H1 (cell line): Measurements from ENCODE around the gene CSRP3. TPM values are rescaled to one million over a fixed set of nuclear protein-coding genes. Genes with fewer than 3 reads are reported as not detected.

Experiments
- ASH2L ChIP-seq: fragments of 200-600, 300-600 bp; sonication (generic); IDR thresholded peaks from one replicate; pipeline ENCODE4 v1.7.1; 2017; ENCODE audit warnings: low read length
- CBX5 ChIP-seq: fragments of 300-800, 300-1000 bp; sonication (generic); IDR thresholded peaks from 2 replicates; pipeline ENCODE4 v1.7.1; 2016; ENCODE audit warnings: antibody characterized with exemption, low read length, low read depth
- CHD1 ChIP-seq: IDR thresholded peaks from 2 replicates; pipeline ENCODE4 v1.6.1; 2012; ENCODE audit warnings: low read depth, low read length, improper control_type of control experiment
- EGR1 ChIP-seq: IDR thresholded peaks from 2 replicates; pipeline ENCODE4 v1.6.1; 2011; ENCODE audit warnings: low read depth, low read length, borderline replicate concordance
- JUND ChIP-seq: IDR thresholded peaks from 2 replicates; pipeline ENCODE4 v1.6.1; 2011; ENCODE audit warnings: mild to moderate bottlenecking, improper control_type of control experiment, low read length
- SAP30 ChIP-seq: fragments of 300-600 bp; sonication (generic); IDR thresholded peaks from 2 replicates; pipeline ENCODE4 v1.7.1; 2012; ENCODE audit warnings: low read length, moderate library complexity, mild to moderate bottlenecking, inconsistent platforms; ENCODE audit not compliant: insufficient read depth, insufficient replicate concordance
- SRF ChIP-seq: IDR thresholded peaks from 2 replicates; pipeline ENCODE4 v1.6.1; 2011; ENCODE audit warnings: mild to moderate bottlenecking, low read depth, low read length, moderate library complexity
- YY1 ChIP-seq: IDR thresholded peaks from 2 replicates; pipeline ENCODE4 v1.6.1; 2011; ENCODE audit warnings: low read depth, mild to moderate bottlenecking, low read length
- ZNF274 ChIP-seq: IDR thresholded peaks from 2 replicates; pipeline ENCODE4 v1.7.0; 2012; ENCODE audit warnings: low read length, borderline replicate concordance; ENCODE audit errors: extremely low read depth
- polyA plus RNA-seq, 7 experiments: library from polyadenylated mRNA; depleted of rRNA in 3 of 7; stranded (reverse) in 5 of 7; unstranded in 2 of 7; fragments of >200 nt in 5 of 7; fragments of 200-250 nt in 2 of 7; gene quantifications; 1 replicate in 5 of 7; 2 replicates in 1 of 7; 4 replicates in 1 of 7; pipeline versions ENCODE4 v1.2.1 to v1.2.3, GENCODE V29; 2011 to 2013; ENCODE audit warnings: missing spikeins in 2 of 7, mixed read lengths in 2 of 7
- total RNA-seq: library from RNA; stranded (reverse); fragmentation: NEBNext Ultra II Directional; extraction: Animal tissue kit (Norgen Biotek cat#: 25700); gene quantifications from 2 replicates; pipeline ENCODE4 v1.2.1, GENCODE V29; 2021

The CSRP3 gene
- total and polyA plus RNA-seq, 2 of the 8 experiments (the other 6 are each of a cell fraction or from before 2014, with no cell fraction given): not detected

- TF ChIP-seq SAP30: no peak
- no peak for TF ChIP-seq ASH2L
- TF ChIP-seq ZNF274: no peak
- no peak for TF ChIP-seq SRF
- TF ChIP-seq CHD1: no peak
- TF ChIP-seq CBX5: no peak
- TF ChIP-seq YY1: no peak
- no peak for TF ChIP-seq EGR1
- no peak for TF ChIP-seq JUND
Observed at GRCh38 chr11:19181531-19182261, 20.1 kb downstream of the CSRP3 start (continued).
